RKO (cell line): ENCODE results near the gene DLG2.

ENCODE experiments used
- DNase-seq: peaks from one replicate; pipeline ENCODE4 v3.0.0-alpha.2; 2016; ENCODE audit warnings: low spot score

Gene DLG2

DNA sequence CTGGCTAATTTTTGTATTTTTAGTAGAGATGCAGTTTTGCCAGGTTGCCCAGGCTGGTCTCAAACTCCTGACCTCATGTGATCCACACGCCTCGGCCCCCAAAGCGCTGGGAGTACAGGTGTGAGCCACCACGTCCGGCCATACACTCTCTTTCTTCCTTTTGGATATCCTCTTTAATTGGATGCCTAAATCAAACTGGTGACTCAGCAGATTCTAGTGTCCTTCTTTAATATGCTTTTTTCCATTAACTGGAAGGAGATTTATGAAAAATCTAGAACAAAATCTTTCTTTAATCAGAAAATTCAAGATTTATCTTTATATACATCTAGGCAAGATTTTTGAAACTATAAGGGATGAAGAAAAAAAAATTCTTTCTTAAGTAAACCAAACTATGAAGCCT lies 1371.7 kb downstream of the DLG2 start:
- no peak for DNase-seq

DNA sequence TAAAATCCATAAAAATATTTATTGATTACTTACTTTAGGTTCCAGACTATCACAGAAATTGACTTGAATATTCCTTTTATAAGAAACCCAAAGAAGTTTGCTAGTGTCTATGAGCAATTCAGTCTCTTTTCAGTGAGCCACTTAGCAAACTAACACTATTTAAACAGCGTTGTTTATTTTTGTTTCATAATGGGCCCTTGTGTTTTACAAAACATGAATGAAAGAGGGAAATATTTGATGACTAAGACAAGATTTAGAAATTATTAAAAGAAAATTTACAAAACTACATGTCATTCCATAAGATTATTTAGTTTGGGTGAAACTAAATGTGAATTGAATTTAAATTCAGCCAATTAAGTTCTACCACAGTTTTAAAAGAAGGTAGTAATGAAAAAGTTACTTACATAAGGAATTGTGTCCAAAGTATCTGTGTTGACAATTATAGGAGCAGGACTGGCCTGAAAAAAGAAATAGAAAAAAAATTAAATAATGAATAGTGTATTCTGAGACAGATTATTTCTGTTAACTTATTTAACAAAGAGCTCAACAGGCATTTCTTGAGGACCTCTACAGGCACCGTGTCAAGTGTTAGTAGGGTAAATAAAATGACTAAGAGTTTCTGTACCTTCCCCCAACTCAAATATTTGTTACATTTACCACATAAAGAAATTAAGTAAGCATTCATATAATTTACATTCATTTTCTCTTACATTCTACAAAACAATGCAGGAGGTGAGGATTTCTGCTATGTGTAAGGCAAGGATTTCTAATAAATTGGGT lies 1376.1 kb downstream of the DLG2 start:
- no peak for DNase-seq

DNA sequence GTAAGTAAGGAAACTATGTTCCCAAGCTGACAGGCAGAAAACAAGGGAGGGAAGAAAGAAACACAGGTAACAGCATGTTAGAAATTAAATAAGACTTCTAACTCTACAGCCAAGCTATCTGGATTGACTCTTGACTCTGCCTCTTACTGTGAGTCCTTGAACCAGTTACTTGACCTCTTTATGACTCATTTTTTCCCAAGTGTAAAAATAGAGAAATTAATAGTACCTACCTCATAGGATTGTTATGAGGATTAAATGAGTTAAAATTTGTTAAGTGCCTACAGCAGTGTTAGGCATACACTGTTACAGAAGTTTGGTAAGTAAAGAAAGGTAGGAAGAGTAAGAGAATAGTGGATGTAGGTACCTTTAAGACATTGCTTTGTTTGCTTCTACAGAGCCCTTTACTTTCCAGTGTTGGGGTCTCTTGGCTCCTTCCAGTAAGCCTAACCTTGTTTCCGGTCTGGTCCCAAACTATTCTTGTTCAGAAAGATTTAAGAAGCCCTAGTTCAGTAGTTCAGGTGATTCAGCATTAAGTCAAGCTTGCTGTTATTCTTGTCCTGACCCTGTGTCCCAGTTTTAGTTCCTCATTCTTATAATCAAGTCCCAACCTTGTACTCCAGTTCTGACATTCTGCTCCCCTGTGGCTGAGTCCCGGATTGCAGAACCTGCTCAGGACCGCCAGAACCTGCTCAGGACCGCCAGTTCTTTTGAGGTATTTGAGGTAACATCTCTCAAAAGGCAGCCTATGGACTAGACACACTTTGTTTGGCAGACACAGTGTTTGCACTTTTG lies 1377.6 kb downstream of the DLG2 start:
- peak; percentile 19 for DNase-seq

DNA sequence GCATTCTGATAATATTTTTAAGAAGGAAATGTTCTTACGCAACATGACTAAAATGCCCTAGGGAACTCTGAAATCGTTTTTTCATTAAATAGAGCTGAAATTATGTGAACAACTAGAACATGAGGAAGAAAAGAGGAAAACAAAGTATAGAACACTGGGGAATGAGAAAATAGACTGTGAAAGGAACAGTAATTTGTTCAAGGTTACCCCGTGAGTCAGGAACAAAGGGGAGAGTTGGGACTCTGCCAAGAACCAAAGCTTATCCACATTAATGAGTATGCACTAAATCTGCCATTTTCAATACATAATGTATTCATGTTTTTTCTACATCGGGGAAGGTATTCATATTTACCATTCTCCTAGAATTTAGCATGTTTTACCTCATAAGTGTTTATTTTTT lies 1379.2 kb downstream of the DLG2 start:
- no peak for DNase-seq

DNA sequence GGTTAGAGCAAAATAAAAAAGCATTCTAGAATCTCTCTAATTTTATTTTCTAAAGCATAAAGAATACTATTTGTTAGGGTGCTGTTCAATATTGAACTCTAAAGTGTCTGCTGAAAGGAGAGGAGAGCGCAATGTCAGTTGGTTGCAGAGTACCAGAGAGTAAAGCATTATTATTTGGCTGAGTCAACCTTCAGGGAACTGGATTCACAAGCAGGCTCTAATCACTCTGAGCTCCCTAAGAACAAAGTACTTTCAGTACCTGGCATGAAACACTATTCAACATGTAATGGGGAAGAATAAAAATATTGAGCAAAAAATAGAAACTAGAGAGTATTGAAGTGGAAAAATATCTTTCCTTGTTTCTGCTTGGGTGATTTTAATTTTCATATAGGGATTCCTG lies 1380.0 kb downstream of the DLG2 start:
- DNase-seq: no peak

DNA sequence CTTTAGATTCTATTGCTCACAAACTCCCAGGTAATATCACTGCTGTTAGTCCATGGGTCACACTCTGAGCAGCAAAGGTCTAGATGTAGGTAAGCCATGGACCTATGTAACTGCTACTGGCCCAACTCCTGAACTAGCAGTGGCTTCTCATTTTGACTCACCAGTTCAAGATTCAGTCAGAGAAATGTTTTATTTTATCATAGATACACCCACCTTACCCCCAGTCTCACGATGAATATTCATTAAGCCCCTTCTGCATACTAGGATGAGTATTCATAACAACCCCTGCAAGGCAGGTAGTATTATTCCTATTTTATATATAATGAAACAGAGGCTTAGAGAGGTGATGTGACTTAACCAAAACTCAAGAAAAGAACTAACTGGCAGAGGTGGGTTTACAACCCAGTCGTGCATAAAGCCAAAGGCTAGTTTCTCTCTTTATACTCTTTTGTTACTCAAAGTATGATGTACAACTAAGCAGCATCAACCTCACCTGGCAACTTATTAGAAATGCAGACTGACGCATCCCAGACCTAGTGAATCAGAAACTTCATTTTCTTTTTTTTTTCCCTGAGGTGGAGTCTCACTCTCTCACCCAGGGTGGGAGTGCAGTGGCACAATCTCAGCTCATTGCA lies 1383.4 kb downstream of the DLG2 start:
- no peak for DNase-seq

DNA sequence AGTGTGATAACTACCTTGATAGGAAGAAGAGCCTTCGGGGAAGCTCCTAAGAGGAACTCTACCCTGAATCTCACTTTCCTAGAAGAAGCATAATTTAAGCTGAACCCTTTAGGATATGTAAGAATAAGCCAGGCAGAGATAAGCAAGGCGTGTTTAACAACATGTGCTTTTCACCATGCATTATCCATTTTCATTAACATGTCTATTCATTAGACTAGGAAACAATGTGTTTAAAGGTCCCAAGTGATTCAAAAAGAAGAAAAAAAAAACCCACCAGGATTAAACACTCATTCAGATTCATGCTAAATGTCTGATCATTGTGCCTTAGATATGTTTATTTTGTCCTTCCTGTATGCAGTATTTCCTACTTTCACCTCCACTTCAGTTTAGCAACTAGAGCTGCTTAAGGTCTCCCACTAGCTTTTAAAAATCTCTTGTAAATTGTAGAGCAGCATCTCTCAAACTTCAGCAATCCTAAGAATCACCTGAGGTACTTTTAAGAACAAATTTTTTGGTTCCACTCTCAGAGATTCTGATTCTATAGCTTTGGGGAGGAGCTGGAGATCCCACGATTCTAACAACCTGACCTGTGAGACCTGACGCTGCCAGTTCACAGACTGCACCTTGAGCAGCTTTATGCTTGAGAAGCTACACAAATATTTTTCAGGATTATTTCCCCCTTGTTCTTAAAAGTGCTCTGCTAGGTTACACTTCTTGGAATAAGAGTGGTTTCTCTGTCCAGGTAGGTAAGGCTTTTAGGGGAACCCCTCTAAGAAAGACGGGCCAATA lies 1385.6 kb downstream of the DLG2 start:
- no peak for DNase-seq

DNA sequence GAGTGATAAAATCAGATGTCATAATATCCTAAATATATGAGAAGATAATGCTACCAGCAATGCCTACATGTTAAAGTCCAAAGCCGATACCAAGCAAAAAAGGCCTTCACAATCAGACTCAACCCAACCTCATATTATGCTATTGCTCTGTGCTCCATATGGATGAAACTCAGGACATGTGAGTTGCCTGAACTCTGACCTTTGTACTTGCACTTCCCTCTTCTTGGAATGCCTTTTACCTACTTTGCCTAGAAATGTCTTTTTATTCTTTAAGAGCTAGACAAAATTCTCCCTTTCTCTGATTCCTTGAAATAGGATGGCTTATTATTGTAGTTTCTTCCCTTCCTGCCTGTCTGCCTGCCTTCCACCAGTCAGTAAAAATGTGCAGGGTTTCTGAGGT lies 1386.3 kb downstream of the DLG2 start:
- no peak for DNase-seq

DNA sequence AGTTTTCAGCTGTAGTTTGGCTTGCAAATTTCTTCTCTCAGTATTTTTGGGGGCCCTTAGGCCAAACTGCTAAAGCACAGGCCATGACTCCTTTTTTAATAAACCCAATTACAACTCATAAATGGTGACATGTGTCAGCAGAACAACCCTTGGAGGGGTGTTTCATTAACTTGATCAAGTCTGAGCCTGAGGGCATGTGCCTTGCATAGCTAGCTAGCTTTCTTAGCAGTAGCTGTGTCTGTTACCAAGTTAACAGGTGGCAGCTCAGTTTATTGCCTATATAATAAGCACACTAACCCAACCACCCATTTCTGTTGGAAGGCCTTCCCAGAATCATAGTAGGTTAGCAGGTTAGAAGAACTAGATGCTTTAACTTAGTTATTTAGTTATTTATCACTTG lies 1390.7 kb downstream of the DLG2 start:
- no peak for DNase-seq

DNA sequence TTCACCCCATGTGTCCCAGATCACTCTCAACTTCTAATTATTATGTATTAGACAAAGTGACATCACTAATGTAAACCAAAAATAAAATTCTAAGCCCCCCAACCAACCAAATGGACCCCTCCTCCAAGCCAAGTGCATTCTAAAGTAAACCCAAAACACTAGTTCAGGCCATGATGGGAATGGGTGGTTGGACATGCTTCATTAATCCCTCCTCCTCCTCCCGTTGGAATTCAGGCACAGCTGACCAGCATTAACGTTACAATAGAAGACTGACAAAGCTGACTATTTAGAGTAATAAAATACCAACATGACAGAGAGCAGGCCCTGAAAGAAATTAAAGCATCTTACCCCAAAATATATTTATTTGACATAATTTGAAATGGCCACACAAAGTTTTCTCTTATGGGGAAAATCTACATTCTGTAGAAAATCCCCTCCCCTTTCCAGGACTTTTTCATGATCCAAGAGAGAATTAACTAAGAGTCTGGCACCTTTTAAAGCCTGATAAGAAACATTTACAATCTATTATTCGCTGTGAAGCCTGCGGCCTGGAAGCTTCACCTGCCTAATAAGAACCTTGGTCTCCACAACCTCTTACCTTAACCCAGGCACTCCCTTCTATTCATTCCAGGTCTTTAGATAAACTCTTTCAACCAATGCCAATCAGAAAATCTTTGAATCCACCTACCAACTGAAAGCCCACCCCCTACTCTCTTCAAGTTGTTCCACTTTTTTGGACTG lies 1392.5 kb downstream of the DLG2 start:
- no peak for DNase-seq

DNA sequence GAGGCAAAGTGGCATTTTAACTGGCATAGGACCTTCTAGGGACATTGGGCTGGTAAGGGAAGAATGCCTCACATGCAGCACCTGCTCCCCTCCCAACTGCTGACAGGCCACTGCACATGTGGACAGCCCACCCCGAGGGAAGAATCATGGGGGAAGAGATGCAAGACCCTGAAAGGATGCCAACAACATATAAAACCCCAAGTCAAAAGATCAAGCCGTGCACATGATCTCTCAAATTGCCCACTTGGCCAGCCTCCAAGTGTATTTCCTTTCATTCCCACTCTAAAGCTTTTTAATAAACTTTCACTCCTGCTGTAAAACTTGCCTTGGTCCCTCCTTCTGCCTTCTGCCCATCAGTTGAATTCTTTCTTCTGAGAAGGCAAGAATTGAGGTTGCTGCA lies 1393.1 kb downstream of the DLG2 start:
- DNase-seq: no peak

DNA sequence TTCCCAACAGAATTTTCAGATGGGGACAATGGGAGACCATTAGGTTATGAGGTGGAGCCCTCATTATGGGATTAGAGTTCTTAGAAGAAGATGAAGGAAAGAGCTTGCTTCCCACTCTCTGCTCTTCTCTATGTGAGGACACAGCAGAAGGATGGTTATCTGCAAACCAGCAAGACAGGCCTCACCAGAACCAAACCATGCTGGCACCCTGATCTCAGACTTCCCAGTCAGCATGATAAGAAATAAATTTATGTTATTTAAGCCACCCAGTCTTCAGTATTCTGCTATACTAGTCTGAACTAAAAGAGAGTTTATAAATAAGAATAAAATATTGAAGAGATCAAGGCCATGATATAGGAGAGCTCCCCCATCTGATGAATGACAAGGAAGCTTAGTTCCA lies 1394.6 kb downstream of the DLG2 start:
- no peak for DNase-seq

DNA sequence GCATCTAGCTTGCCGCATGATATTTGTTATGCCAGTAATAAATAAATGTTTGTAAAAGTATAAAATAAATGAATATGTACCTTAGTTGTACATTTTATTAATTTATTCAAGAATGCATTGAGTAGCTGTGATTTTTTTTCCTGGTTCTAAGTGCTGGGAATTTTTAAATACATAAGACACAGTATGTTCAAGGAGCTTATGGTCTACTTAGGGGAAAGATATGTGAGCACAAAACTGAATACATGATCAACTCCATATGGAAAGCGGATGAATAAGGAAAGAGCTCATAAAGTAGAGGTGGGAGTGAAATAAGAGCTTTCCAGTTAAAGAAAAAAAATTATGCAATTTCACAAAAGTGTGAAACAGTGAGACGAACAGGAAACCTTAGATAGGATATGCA lies 1396.7 kb downstream of the DLG2 start:
- DNase-seq: no peak

DNA sequence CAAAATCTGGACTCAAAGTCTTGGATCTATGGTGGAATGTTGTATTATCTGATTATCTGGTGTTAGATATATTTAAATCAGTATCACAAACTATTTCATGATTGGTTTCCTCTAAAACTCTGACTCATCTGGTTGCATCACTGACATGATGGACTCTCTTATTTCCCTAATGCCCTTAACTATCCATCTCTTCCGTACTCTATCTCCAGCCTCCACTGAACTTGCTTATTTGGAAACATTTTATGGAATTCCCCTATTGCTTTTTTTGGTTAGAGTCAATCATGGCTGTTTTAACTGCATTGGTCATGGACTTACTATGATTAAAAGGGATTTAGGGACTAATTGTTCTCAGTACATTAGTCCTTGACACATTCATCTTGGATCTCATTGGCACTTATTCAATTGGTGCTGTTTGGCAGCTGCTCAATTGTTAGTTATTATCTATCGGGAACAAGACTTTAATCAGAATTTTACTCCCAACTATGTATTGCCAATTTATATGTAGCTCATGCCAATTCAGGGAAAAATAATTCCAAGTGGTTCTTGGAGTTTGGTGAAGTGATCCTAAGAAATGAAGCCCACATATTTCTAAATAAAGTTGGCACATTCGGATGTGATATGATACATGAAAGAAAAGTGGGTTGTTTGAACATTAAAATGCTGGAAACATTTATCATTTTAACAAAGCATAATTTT lies 1399.0 kb downstream of the DLG2 start:
- no peak for DNase-seq

DNA sequence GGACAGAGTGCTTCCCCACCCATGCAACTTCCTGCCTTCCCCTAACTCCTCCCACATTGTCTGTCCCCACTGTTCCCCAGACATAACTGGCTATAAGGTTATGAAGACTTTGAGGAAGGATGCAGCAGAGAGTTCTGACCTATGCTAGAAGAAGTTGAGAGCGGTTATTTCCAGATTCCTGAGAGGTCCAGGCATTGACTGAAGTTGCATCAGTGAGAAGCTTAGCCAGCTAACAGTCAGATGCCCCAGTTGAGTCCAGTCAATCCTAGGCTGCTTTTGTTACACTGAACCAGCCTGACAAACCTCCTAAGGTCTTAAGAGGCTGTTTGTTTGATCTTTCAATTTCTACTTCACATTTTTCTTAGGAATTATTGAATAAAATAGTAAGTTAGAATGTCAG lies 1403.1 kb downstream of the DLG2 start:
- DNase-seq: no peak

DNA sequence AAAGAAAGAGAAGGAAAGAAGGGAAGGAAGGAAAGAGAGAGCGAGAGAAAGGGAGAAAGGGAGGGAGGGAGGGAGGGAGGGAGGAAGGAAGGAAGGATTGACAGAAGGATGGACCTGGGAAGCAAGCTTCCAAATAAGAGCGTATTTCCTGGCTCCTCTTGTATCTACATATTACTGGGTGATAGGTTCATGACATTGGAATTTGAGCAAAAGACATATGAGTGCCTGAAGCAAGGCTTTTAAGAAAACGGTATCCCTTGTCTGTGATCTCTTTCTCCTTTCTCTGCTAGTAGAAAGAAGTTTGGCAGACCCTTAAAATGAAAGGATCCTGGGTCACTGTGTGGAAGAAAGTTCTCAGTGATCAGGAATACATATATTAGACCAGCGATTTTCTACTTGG lies 1408.8 kb downstream of the DLG2 start:
- DNase-seq: no peak

DNA sequence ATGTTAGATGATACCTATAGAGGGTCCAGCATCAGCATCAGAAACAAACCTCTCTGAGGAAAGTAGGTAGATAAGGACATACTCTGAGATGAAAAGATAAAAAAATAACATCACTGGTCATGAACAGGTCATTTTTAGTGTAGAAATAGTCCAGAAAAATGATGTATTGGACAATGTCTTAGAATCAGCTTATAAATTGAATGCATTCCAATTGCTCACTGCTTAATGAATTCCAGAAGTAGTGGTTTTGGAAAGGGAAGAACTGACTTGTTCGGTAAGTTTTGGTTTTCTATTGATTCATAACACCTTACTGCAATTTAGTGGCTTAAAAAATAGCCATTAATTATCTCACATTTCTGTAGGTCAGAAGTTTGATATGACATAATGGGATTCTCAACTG lies 1411.5 kb downstream of the DLG2 start:
- no peak for DNase-seq

DNA sequence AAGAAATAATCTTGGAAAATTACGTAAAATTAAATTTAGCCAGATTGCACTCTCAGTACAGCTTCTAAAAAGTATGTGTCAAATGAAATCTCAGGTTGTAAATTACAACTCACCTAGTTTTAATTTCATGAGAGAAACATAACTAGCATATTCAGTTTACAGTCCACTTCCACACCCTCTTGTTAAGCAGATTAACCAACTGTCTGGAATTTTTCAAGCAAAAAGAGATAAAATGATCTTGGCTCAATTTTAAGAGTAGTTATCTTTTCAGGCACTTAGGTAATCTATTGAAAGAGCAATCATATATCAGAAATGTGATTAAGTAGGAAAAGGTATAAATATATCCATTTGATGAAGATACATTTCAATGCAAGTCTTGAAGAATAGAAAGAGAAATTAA lies 1412.6 kb downstream of the DLG2 start:
- DNase-seq: no peak

DNA sequence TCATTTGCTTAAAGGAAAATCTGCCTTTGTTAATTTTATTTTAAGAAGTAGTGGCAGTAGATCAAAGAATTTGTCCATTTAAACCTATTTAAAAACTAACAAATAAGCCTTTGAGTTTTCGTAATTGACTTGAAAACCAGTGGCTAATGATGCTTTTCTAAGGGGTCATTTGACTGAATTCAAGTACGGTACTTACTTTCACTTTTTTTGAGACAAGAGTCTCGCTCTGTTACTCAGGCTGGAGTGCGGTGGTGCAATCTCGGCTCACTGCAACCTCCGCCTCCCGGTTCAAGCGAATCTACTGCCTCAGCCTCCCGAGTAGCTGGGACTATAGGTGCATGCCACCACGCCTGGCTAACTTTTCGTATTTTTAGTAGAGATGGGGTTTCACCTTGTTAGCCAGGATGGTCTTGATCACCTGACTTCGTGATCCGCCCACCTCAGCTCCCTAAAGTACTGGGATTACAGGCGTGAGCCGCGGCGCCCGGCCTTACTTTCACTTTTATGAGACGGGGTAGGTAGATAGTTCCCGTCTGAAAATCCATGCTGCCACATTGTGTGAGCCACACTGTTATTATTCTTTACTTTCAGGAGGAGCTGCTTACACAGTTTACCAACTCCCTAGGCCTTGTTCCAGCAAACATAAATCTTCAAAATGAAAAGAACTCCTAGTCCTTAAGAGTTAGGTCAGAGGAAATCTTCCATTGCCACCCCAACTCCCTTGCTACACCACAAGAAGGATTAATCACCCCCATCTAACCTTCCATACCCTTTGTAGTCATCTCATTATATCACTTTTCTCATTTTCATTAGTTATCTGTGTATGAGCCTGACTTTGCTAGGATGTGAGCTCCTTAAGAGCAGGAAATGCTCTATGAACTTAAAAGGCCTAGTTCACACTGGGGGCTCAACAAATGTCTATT lies 1414.4 kb downstream of the DLG2 start:
- DNase-seq: peak; percentile 38

DNA sequence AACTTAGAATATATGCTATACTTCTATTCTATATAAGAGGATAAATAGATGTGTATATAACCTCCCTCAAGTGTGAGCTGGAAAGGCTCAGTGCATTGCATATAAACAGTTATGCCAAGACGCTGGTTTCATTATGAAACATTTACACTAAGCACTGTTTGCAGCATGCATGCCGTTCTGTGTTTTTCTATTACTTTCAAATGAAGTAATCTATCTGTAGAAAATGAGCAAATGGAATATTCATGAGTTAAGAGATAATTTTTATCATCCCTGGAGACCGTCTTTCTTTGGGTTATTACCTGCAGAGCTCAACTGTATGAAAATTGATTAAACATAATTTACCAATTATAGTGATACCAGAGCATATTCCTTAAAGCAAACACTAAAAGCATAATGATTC lies 1415.2 kb downstream of the DLG2 start:
- DNase-seq: no peak
